8988T (cell line): Measurements from ENCODE around the gene NELL1.

ENCODE experiments used
- DNase-seq: peaks from one replicate; pipeline ENCODE4 v3.0.0; 2011

The NELL1 gene

DNA sequence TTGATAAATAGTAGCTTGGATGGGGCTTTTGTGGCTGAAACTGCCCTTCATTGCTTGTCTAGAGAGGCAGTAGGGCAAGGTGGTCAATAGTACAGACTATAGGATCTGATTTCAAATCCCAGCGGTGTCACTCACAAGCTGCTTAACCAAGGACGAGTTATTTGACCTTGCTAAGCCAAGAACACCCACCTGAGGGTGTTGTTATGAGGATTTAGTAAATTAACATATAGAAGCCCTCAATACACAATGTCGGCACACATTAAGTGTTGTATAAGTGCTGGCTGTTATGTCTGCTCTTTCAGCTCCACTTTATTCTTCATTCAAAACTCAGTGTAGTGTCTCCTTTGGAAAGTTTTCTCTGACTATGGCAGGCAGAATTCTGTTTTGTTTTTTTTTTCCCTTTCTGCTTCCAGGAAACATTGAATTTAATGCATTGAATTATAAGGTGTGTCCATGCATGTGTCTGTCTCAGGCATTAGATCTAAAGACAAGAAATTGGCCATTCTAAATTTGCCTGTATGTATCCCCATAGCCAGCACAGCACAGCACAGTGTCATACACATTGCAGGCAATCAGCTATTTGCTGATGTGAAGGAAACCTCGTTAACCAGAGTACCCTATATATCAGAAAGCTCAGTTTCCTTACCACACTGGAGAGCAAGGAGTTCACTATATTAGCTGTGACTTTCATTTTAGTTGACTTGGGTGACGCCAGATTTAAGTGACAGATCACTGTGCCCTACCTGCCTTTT is 212.1 kb downstream of the NELL1 start:
- no peak for DNase-seq

DNA sequence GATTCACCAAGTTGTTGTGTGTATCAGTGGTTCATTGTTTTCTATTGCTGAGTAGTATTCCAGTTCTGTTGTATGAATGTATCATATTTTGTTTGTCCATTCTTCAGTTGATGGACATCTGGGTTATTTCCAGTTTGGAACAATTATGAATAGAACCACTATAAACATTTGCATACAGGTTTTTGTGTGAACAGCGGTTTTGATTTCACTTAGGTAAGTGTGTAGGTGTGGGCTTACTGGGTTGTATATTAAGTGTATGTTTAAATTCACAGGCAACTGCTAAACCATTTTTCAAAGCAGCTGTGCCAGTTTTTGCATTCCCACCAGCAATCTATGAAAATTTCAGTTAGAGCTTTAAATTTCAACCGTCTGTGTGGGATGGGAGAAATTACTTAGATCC is 217.8 kb downstream of the NELL1 start:
- no peak for DNase-seq

GRCh38 chr11:20894296-20894695 is 224.9 kb downstream of the NELL1 start:
- DNase-seq, result no peak

DNA sequence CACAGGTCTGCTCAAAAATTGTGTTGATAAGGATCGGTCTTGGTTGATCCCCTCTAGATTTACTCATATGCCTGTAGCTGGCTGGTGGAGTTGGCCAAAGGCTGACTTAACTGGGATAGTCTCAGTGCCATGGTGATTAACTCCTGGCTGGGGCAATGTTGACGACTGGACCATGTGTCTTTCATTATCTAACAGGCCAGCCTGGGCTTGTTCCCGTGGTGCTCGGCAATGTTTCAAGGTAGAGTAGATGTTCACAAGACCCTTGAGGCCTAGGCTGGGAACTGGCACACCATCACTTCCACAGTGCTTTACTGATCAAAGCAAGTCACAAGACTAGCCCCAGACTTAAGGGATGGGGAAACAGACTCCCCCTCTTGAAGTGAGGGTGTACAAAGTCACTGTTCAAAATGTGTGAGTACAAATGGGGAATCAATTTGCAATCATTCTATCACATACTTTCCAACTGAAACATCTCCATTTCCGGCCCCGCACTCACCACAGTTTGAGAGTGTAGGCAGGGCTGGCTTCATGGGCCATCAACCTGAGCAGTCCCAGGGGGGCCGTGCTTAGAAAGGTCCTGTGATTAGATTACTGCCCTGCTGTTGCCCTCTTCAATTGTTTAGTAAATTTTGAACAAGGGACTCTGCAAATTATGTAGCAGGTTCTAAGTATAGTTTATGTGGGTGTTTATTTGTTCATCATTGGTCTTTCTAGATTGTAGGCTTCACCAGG is 240.8 kb downstream of the NELL1 start:
- DNase-seq, result no peak

DNA sequence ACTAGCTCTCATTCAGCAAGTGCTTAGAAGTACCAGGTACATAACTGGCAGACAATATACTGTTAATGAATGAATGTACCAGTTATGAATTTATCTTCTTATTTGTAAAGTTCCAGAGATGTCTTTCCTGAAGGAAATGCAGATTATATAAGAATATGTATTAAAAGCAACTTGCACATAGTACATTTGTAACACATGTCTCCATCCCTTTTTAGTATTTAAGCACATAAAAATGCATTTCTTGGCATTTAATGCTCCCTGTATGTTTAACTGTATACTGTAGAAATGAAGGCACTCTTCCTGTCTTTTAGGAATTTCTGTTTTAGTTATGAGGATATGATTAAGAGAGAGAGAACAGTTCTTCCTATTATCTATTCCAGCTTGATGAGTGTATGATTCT is 241.3 kb downstream of the NELL1 start:
- no peak for DNase-seq

GRCh38 chr11:20912065-20912821 is 242.9 kb downstream of the NELL1 start:
- DNase-seq, result no peak

GRCh38 chr11:20912922-20913512 is 243.6 kb downstream of the NELL1 start:
- DNase-seq, result no peak

DNA sequence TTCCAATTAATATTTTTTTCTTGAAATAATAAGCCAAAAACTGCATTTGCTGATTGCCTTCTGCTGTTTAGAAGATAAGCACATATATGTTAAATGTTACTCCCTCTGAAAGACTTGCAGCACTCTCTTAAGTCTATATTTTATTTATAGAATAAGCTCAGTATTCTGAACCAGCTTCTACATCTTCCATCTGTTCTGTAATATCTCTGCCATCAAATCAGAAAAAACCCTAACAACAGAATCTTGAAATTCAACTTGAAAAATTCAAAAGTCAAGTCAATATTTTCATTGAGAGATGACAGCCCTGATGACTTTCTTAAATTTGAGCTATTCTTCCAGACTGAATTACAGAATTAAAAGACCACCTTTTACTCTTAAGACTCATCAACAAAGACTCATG is 247.9 kb downstream of the NELL1 start:
- no peak for DNase-seq

- DNase-seq, result no peak
These were observed 257.6 kb downstream of the NELL1 start for GRCh38 chr11:20926799-20927540.

DNA sequence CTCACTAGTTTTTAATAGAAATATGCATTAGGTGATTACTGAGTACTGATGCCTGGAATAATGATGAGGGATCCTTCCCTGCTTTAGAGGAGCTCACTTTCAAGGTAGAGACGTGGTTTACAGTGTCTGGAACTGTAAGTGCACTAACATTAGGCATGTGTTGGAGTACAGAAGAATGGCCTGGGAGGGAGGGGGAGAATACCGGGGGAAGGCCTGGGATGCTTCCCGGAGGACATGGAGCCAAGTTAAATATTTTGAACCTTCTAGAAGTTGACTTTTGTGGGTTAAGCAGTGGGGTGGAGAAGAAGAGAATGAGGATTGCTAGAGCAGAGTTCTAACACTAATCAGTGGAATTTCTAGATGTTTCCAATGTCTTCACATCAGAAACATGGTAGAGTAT is 261.6 kb downstream of the NELL1 start:
- no peak for DNase-seq

GRCh38 chr11:20933086-20933485 is 263.7 kb downstream of the NELL1 start:
- DNase-seq, result no peak

- DNase-seq, result no peak
These were observed 264.6 kb downstream of the NELL1 start for GRCh38 chr11:20933958-20934357.

DNA sequence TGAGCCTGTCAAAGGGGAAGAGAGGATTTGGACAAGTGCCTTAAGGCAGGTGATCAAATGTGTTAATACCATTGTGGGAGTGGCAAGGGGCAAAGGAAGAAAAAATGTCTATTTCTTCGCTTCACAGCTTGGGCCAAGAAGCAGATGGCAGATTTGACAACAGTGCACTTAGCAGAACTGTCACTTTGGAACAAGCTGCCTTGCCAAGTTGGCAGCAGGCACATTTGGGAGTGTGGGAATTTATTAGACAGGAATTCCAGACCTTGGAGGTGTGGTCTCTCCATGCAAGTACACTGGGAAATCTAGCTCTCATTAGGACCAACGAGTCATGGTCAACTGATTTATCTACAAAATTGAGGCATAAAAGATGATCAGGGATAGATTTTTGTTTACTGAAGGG is 265.1 kb downstream of the NELL1 start:
- DNase-seq, result no peak

DNA sequence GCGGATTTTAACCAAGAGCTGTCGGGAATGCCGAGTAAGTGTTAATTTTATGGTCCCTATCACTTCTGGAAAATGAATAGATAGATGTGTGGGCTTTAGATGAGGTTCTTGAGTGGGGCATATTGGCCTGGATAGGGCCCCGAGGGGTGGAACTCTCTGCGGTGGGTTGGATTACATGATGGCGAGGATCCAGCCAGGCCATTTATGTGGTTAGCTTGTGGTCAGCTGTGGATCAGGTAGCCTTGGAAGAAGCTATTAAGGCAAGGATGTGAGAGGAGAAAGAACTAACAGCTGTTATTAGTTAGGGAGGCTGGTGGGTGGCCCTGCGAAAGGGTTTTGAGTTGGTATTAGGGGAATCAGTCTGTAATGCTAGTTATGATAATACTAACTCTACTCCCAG is 268.4 kb downstream of the NELL1 start:
- no peak for DNase-seq

- DNase-seq, result no peak
These were observed 280.2 kb downstream of the NELL1 start for GRCh38 chr11:20949585-20949984.

DNA sequence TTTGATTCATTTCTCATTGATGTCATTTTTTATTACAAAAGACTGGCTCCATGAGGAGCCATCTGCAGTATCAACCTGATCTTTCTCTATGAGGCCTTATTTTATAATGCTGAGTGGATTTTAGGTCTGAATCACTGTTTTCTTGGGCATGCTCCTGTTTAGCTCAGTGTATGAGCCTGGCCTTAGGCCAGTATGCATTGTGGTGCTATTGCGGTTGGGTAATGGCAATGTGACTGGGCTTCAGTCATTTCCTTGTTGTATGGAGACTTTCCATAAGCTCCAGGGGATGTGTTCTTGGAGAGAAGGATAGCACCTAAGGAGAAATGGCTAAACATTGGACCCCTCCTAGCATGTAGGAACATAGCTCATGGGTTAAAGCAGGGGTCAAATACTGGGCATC is 293.2 kb downstream of the NELL1 start:
- DNase-seq, result no peak

DNA sequence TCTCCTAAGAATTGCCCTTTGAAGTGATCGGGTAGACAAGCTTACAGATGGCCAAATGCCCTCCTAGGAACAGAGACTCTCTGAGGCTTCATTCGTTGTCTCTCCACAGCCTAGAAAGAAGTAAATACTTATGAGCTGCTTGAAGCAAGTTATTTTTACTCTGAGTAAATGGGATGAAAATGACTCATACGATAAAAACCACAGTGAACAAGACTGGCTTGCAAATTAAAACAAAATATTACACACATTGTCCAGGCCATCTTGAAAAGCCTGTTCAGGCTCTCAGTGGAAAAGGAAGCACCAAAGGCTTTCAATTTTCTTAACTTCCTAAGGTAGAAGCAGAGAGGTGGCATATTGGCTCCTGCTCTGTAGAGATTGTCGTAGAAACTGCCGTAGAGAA is 294.2 kb downstream of the NELL1 start:
- no peak for DNase-seq

DNA sequence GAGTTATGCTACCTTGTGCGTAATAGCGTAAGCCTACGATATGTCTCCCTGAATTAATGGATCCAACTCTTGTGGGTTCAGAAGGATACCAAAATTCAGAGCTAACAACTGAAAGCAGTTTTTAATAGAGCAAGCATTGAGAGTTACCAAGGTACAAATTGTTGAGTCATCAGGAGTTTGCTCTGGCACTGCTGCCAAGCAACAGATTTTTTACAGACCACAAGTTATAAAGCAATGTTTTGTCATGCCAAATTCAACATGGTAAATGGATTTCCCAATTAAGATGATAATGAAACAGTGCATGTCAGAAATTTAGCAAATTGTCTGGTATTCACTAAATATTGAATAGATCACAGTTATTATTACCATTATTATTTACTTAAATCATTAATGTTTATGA is 295.6 kb downstream of the NELL1 start:
- no peak for DNase-seq

DNA sequence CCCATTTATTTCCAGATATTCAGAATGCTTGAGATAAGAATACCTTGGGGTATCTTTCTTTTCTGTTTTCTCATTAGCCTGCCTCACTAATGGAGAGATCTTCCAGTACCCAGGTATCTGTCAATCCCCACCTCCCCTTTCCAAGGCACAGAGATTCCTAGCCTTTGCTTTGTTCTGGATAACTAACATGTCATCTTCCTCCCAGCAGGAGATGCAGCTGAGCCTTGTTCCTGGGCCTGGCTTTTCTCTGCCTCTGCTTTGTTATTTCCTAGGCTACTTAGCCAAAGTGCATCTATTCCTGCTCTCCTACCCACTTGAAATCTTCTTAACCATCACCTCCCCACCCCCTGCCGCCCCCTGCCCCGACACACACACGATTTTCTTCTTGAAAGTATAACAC is 297.1 kb downstream of the NELL1 start:
- DNase-seq, result no peak

- DNase-seq, result no peak
These were observed 304.7 kb downstream of the NELL1 start for GRCh38 chr11:20973940-20974559.

DNA sequence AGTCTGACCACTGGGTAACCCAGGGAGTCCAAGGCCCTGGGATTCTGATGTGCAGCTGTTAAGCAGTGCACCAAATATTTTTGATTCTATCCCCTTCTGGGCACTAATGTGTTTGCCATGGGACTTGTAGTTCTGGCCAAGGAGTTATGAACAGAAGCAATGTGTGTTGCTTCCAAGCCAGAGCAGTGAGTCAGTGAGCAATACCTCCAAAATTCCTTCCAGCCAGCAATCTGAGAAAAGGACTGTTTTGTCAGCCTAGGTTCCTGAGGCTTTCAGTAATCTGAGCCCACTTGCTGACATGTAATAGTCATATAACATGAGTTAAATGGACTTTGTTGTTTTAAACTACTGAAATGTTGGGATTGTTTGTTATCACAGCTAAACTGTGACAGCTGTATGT is 311.4 kb downstream of the NELL1 start:
- DNase-seq, result no peak

GRCh38 chr11:20990447-20990846 is 321.1 kb downstream of the NELL1 start:
- DNase-seq, result no peak
